HG03558 (cell line): Measurements from ENCODE around the gene PLEKHG5.
"Not testable (repeated sequence)": the region's sequence is repeated elsewhere in the genome, so short reads cannot be mapped to it uniquely, and the experiment has no call there.

Experiments
- ATAC-seq: cut with Tn5 transposase; IDR thresholded peaks from one replicate; pipeline ENCODE4 v1.9.1; 2021; ENCODE audit warnings: moderate number of reproducible peaks; ENCODE audit not compliant: unreplicated experiment; ENCODE audit errors: extremely low read depth

The PLEKHG5 gene

GRCh38 chr1:6467224-6467623 is 24.2 kb downstream of the PLEKHG5 start:
- ATAC-seq, result no peak

DNA sequence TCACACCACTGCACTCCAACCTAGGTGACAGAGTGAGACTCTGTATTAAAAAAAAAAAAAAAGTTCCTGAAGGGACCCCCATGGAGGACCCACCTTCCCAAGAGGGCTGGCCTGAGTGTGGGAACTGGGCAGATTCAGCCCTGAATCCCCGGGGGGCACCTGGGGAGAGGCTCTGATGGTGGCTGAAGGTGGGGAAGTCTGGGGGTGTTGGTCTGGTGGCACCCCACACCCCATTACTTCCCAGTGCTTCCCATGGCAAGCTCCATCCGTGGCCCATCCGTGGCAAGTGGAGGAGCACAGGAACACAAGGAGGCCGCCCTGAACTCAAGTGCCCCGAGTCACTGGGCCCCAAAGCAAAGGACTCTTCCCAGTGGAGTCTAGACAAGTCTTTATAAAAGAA is 24.7 kb downstream of the PLEKHG5 start:
- ATAC-seq, result no peak

DNA sequence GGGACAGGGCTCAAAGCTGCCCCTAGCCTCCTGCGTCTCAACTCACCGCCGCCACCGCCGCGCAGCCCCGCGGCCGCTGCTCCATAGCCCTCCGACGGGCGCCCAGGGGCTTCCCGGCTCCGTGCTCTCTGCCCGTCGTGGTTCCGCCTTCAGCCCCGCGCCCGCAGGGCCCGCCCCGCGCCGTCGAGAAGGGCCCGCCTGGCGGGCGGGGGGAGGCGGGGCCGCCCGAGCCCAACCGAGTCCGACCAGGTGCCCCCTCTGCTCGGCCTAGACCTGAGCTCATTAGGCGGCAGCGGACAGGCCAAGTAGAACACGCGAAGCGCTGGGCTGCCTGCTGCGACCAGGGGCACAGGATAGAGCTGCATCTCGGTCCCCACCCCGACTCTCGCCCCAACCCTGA is 25.4 kb downstream of the PLEKHG5 start, which contains the start of gene TNFRSF25:
Gene TNFRSF25, minus strand, starts transcription at position 151 of the 400 bp plus-strand sequence. Its CDS starts 66 bp downstream, at position 85.
- ATAC-seq, result no peak

DNA sequence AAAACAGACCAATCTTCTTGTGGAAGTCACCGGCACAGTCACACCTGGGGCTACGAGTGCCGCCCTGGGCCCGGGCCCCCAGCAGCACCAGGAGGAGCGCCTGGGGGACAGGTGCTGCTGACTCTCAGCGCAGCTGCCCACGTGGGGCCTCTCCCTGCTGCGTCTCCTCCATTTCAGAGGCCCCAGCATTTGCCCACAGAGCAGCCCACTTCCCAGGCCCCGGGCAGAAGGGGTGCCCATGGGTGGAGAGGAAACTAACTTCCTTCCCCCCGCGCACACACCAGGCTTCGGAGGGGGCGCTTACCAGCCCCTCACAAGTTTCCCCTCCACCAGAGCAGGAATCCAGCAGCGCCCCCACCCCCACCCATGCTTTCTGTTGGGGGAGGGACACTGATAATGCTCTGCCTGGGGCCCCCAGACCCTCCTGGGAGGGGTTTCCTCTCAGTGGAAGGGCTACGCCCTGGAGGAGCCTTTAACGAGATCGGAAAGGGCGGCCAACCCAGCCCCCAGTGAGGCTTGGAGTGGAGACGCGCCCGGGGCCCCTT is 25.9 kb downstream of the PLEKHG5 start:
- ATAC-seq, result no peak

GRCh38 chr1:6464915-6465314 is 26.6 kb downstream of the PLEKHG5 start:
- no peak for ATAC-seq

GRCh38 chr1:6464514-6464836 is 27.0 kb downstream of the PLEKHG5 start:
- ATAC-seq, result no peak

GRCh38 chr1:6463120-6463412 is 28.4 kb downstream of the PLEKHG5 start:
- ATAC-seq, result no peak

DNA sequence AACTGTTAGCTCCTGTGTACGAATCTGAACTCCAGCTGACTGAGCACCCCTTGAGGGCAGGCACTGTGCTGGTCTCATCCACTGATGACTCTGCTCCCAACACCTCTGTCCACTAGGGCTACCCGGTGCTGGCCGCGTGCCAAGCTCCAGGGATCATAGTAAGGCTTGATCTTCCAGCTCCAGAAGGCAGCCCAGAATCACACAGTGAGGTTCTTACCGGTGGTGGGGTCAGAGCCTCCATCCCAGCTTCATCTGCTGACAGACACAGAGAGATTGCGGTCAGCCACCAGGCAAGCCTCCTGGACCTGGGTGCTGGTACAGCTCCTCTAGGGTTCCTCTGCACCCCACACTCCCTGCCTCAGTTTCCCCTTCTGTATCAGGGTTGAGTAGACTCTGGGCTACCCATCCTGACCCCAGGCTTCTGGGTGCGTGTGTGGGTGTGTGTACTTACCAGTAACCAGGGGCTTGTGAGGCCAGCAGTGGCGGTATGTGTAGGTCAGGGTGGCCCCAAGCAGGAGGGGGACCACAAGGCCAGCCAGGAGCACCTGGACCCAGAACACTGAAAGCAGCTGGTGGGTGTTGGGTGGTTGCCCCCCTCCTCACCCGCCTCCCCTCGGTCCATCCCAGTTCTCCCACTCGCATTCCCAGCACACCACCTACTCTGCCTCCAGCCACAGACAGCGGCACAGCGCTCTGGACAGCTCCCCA is 28.9 kb downstream of the PLEKHG5 start:
- no peak for ATAC-seq

- ATAC-seq, result no peak
Measured at GRCh38 chr1:6461538-6462411, 29.7 kb downstream of the PLEKHG5 start.

DNA sequence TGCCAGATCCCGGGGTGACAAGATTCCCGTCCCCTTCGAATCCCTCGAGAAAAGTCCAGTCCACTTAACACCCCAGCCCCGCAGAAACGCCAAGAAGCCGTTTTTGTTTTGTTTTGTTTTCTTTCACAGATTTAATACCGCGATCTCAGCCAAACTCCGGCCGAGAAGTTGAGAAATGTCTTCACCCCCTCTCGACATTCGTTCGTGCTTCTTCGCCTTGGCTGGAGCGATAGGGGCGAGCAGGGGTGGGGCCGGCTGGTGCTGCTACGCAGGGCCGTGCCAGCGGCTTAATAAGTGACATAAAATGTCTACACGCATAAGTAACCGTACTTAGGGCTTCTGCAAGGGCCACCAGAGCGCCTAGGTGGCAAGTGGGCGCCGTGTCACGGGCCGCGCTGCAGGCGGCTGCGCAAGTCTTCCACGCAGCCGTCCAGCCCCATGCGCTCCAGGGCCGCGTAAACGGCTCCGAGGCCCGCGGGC is 30.4 kb downstream of the PLEKHG5 start:
- ATAC-seq, result no peak

DNA sequence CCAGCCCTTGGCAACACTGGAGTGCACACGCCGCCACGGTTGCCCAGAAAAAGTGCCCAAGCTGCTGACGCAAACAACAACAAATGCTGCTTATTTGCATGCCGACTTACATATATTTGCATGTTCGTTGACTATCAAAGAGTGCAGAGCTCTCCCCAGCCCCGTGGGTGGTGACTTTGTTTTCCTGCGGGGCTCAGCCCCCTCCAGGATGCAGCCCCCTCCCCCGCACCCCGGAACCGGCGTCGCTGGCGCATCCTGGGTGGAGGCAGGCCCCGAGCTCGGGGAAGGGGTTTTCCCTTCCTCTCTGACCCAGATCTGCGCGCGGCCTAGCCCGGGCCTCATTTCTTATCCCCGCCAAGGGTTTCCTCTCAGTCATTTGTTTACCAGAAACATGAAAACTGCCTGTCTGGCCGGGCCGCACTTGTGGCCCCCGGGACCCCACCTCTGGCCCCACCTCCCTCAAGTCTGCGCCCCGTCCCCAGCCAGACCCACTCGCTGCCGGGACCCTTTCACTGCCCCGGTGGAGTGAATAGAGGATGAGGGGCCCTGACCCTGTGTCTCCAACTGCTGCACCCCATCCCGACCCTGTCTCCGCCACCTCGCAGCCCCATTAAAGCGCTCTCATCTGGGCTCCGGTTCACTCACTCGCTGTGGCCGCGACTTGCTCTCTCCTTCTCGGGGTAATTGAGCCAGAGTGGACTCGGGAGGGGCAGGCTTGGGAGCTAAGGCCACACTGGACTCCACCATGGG is 31.0 kb downstream of the PLEKHG5 start:
- no peak for ATAC-seq

- ATAC-seq, result no peak
Measured at GRCh38 chr1:6459850-6460265, 31.6 kb downstream of the PLEKHG5 start.

GRCh38 chr1:6456800-6457466 is 34.5 kb downstream of the PLEKHG5 start:
- ATAC-seq, result no peak

DNA sequence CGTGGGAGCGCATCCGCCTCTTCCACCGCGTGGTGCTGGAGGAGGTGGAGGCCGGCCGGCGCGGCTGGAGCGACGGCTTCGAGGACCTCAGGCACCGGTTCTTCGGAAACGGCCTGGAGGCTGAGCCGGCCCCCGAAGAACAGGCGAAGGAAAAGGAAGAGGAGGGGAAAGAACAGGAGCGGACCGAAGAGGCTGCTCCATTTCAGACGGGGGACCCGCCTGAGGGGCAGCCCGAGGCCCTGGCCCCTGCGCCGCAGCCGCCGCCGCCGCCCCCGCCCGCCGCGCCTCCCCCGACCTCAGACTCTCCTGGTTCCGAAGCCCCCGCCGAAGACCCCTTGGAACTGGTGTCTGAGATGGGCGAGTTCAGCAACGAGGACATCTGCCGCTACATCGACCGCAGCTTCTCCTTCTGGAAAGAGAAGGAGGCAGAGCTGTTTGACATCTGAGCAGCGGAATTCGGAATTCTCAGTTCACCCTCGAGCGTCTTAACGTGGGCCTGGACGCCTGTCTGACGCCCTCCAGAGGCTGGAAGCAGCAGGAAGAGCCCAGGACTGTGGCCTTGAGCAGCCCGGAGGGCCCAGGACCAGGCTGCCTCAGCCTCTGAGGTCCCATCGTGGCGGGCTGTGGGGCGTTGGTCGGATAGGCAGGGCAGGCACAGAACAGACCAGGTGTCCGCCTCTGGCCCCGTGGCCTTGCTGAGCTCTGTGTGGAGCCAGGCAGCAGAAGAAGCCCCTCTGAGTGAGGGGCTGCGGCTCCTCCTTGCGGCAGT is 35.5 kb downstream of the PLEKHG5 start:
- ATAC-seq, result not testable (repeated sequence)

DNA sequence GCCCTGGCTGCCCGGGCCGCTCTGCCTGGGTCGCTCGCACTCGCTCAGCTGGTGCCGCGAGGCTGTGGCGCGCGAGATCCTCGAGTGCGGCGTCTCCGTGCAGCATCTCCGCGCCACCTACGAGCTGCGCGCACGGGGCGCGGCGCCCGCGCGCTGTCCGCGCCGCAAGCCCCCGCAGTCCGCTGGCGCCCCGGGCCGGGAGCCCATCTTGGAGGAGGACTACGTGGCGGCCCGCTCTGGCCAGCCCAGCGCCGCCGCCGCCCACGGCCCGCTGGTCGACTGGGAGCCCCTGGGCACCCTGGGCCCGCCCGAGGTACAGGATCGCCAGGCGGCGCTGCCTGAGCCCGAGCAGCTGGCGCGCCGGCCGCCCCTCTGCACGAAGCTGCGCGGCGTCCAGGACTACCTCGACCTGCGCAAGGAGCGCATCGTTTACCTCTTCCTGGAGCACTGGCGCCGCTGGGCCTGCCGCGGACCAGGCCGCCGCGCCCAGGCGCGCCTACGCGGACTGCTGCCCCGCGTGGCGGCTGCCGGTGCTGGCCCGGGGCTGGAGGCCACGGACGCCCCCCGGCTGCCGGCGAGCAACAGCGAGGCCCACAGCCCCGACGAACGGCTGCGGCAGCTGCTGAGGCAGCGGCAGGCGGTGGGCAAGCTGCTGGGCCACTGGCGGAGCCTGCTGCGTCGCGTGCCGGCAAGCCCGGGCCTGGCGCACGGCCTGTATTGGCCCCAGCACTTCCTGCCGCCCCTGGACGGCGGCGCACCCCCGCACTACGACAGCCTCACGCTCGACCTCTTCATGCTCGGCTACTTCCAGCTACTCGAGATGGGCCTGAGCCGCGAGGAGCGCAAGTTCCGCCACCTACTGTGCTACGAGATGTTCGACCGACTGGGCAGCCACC is 36.4 kb downstream of the PLEKHG5 start:
- no peak for ATAC-seq

DNA sequence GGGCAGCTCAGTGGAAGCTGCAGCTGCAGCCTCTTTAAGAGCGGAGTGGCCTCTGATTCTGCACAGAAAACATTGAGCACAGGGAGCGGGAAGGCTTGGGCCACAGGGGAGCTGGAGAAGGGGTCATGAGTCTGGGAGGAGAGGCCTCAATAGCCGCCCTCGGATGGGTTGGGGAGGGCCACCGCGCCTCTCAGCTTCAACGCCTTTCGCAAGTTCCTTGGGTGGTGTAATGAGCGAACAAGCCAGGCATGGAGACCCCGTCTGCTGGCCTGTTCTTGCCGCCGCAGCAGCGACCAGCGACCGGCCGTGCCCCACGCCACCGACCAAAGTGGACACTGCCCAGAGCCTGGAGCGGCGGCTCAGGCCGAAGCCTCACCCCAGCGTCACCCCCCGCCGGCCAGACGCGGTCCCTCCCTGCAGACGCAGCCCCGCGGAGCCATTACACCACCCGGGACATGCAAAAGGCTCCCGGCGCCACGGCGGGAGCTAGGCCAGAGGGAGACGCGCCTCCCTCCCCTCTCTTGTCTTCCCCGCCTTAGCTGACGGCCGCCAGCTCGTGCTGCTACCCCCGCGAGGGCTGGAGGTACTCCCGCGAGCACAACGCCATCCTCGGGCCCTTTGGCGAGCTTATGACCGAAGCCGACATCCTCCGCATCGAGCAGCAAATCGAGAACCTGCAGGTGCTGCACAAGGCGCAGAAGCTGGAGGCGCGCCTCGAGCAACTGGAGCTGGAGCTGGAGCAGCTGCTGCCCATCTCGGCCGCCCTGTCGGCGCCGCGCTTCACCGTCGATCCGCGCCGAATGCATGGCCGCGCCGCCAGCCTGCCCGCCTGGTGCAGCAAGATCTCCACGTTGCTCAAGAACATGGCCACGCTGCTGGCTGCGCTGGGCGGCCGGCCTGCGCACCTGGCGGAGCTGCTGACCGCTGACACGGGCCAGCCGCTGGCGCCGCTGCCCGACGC is 37.3 kb downstream of the PLEKHG5 start:
- not testable (repeated sequence) for ATAC-seq

- ATAC-seq, result no peak
Measured at GRCh38 chr1:6450943-6451373, 40.5 kb downstream of the PLEKHG5 start.
